OCI-LY7 (cell line): Measurements from ENCODE around the gene SERPINI1. TPM values are rescaled to one million over a fixed set of nuclear protein-coding genes. Genes with fewer than 3 reads are reported as not detected.
A peak's percentile ranks its signal among the peaks of the same experiment; 100 is the strongest.

ENCODE experiments used
- BruUV-seq: library from RNA; stranded (reverse); fragments of 400-500 nt; replicated peaks from 2 replicates; lab custom pipeline; 2021; lab: Mats Ljungman, UMichigan
- CTCF ChIA-PET: fragments of 300-600 bp; sonication (Branson Sonifier 250); formaldehyde crosslinking; loops from one replicate; lab custom pipeline; 2022; ENCODE audit warnings: antibody characterized with exemption; ENCODE audit not compliant: unreplicated experiment; lab: Charles Lee
- POLR2A ChIA-PET: fragments of 300-600 bp; sonication (Branson Sonifier 250); formaldehyde crosslinking; loops from one replicate; lab custom pipeline; 2022; ENCODE audit warnings: antibody characterized with exemption; lab: Charles Lee
- DNase-seq: peaks from one replicate; pipeline ENCODE4 v3.0.0-alpha.2; 2015; ENCODE audit warnings: low spot score
- H2AFZ ChIP-seq: fragments of 200-600 bp; sonication (generic), shearing (Covaris generic); 2 replicates; pipeline ENCODE4 v1.6.1; 2014; ENCODE audit warnings: mild to moderate bottlenecking, antibody characterized with exemption, low read length, moderate library complexity
- H3K27ac ChIP-seq: fragments of 200-600 bp; sonication (generic); 2 replicates; pipeline ENCODE4 v1.5.1; 2014; ENCODE audit warnings: mixed run types, low read depth, mild to moderate bottlenecking, moderate library complexity, low read length, inconsistent platforms; ENCODE audit not compliant: poor library complexity, severe bottlenecking
- H3K36me3 ChIP-seq: fragments of 200-600 bp; sonication (generic); 2 replicates; pipeline ENCODE4 v1.6.1; 2014; ENCODE audit warnings: mild to moderate bottlenecking, antibody characterized with exemption, low read length, moderate library complexity, mixed read lengths; ENCODE audit not compliant: insufficient read depth
- H3K4me1 ChIP-seq: fragments of 200-600 bp; sonication (generic); 2 replicates; pipeline ENCODE4 v1.5.1; 2014; ENCODE audit warnings: mild to moderate bottlenecking, low read length; ENCODE audit not compliant: insufficient read depth, poor library complexity, severe bottlenecking
- H3K4me2 ChIP-seq: fragments of 200-600 bp; sonication (generic); 2 replicates; pipeline ENCODE4 v1.6.1; 2014; ENCODE audit warnings: mild to moderate bottlenecking, low read length
- H3K4me3 ChIP-seq: fragments of 200-600 bp; sonication (generic); 2 replicates; pipeline ENCODE4 v1.5.1; 2014; ENCODE audit warnings: mild to moderate bottlenecking, low read depth, low read length; ENCODE audit not compliant: poor library complexity, severe bottlenecking
- H3K79me2 ChIP-seq: fragments of 200-600 bp; sonication (generic); 2 replicates; pipeline ENCODE4 v1.6.1; 2016; ENCODE audit warnings: low read depth, mild to moderate bottlenecking, low read length, moderate library complexity, mixed read lengths; ENCODE audit not compliant: insufficient read depth
- H3K9me2 ChIP-seq: fragments of 200-600 bp; sonication (generic); 2 replicates; pipeline ENCODE4 v1.6.1; 2016; ENCODE audit warnings: mild to moderate bottlenecking, low read length, mixed read lengths; ENCODE audit not compliant: insufficient read depth
- H3K9me3 ChIP-seq: fragments of 200-600 bp; sonication (generic); 2 replicates; pipeline ENCODE4 v1.6.1; 2014; ENCODE audit warnings: mild to moderate bottlenecking, mixed run types, low read length, mixed read lengths
- H4K20me1 ChIP-seq: fragments of 200-600 bp; sonication (generic); 2 replicates; pipeline ENCODE4 v1.6.1; 2014; ENCODE audit warnings: mild to moderate bottlenecking, antibody characterized with exemption, low read length, moderate library complexity, mixed read lengths; ENCODE audit not compliant: insufficient read depth
- EZH2phosphoT487 ChIP-seq: fragments of 200-600 bp; sonication (generic); IDR thresholded peaks from 2 replicates; pipeline ENCODE4 v1.6.1; 2018; ENCODE audit warnings: low read depth, borderline replicate concordance, mild to moderate bottlenecking, mixed run types, antibody characterized with exemption, low read length, moderate library complexity, mixed read lengths
- intact Hi-C: fragments of 100-400 bp; cut with micrococcal nuclease; formaldehyde crosslinking; loops from one replicate; pipeline ENCODE4 v1.10.0; 2022; ENCODE audit not compliant: unreplicated experiment
- total RNA-seq, 2 experiments: library from RNA; depleted of rRNA in 1 of 2; stranded (reverse); fragments of >200 nt in 1 of 2; shearing (Covaris generic) in 1 of 2; gene quantifications; 2 replicates each; pipeline ENCODE4 v1.2.3, GENCODE V29; 2014 to 2022
- TF ChIP-seq, protein P1 (sequence below): fragments of 200-600 bp; sonication (generic); conservative IDR thresholded peaks from 2 replicates; pipeline ENCODE4 v1.5.1; 2014; ENCODE audit warnings: mild to moderate bottlenecking, antibody characterized with exemption, low read length, moderate library complexity, mixed read lengths

SERPINI1 gene
- total RNA-seq, 2 experiments from 2014 or later = 9.0 to 12.9 TPM

DNA sequence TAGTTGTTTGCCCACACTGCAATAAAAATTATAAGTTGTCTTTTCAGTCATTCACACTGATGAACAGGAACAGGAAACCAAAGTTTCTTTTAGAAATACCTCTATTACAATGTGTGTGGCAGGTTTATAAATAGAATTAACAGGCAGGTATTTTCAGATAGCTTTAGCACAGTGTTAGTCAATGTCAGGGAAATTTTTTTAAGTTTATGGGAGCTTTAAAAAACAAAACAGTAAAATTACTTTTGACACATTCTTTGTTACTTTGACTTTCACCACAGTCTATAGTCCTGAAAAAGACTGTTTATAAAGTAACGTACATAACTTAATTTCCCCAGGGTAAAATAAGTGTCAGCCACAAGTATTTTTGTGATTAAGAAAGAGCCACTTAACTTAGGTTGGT is 38.1 kb downstream of the SERPINI1 start:
- ChIA-PET POLR2A (interaction anchor here (0.7 to 4.0 kb wide), 13 partner anchors 9 to 82 kb away, joined by 3 to 60 read pairs (median 3); partner anchors contain the start of genes PDCD10 and SERPINI1), CTCF (interaction anchor here (0.7 to 1.6 kb wide), 3 partner anchors 20 to 38 kb away, joined by 3 to 4 read pairs (median 4); no protein-coding TSS in a partner anchor)
- H3K4me3 ChIP-seq = peak overlapping the region; percentile 54
- peak; percentile 52 for DNase-seq
- no peaks in the 10 kb centered on the region for H3K9me2 ChIP-seq
- H3K4me2 ChIP-seq = peak overlapping the region; percentile 71
- no peaks in the 10 kb centered on the region for H3K79me2 ChIP-seq
- H4K20me1 ChIP-seq = no peaks in the 10 kb centered on the region
- H2AFZ ChIP-seq = peak overlapping the region; percentile 78
- peaks cover 59% of the 10 kb centered on the region for H3K4me1 ChIP-seq
- TF ChIP-seq, protein P1, sequence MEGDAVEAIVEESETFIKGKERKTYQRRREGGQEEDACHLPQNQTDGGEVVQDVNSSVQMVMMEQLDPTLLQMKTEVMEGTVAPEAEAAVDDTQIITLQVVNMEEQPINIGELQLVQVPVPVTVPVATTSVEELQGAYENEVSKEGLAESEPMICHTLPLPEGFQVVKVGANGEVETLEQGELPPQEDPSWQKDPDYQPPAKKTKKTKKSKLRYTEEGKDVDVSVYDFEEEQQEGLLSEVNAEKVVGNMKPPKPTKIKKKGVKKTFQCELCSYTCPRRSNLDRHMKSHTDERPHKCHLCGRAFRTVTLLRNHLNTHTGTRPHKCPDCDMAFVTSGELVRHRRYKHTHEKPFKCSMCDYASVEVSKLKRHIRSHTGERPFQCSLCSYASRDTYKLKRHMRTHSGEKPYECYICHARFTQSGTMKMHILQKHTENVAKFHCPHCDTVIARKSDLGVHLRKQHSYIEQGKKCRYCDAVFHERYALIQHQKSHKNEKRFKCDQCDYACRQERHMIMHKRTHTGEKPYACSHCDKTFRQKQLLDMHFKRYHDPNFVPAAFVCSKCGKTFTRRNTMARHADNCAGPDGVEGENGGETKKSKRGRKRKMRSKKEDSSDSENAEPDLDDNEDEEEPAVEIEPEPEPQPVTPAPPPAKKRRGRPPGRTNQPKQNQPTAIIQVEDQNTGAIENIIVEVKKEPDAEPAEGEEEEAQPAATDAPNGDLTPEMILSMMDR = no peak
- TF ChIP-seq EZH2phosphoT487 = no peak
- no TSS peak for BruUV-seq
- H3K9me3 ChIP-seq = peaks cover 36% of the 10 kb centered on the region
- H3K27ac ChIP-seq = peak overlapping the region; percentile 89
- peaks cover 28% of the 10 kb centered on the region for H3K36me3 ChIP-seq
- intact Hi-C loops = loop anchor here (1.0 to 2.0 kb wide), 2 partner anchors 21 to 38 kb away; partner anchors contain the start of gene SERPINI1

DNA sequence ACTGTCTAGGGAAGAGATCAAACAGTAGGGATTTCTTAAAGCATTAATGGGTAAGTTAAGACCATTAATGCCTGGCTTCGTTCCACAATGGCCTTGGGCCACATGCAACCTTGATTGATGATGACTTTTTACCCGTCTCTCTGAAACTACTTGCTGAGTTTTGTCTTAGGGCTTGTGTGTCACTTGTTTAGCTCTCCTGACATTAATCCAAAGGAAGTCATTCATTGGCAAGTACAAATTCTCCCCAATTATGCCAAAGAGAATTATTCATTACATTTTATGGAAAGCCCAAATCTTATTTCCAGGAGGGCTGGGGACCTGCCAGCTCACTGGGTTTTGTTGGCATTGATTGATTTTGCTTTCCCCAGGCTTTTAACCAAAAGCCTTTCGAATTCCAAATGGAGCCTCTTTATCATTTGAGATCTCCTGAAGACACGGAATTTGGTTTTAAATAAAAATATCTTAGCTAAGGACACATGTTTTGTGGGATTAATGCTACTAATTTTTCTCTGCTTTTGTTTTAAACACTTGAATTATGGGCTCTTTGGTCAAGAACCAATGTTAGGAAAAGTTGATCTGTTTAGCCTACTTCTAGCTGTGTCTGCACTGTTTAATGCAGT is 40.7 kb downstream of the SERPINI1 start:
- Histone ChIP-seq H3K4me3 (peak overlapping the region; percentile 35), H3K36me3 (peaks cover 34% of the 10 kb centered on the region), H2AFZ (peak overlapping the region; percentile 51; the same call in 1 of the 2 replicates), H3K9me2 (no peaks in the 10 kb centered on the region), H4K20me1 (no peaks in the 10 kb centered on the region), H3K79me2 (no peaks in the 10 kb centered on the region), H3K9me3 (peaks cover 34% of the 10 kb centered on the region), H3K4me1 (peaks cover 57% of the 10 kb centered on the region), H3K27ac (peak overlapping the region; percentile 69), H3K4me2 (peak overlapping the region; percentile 57)
- no TSS peak for BruUV-seq
- intact Hi-C loops = no loop called here
- DNase-seq = no peak
- TF ChIP-seq EZH2phosphoT487 = no peak
- TF ChIP-seq, protein P1 = no peak
- POLR2A ChIA-PET = interaction anchor here (0.6 to 1.8 kb wide), 10 partner anchors 9 to 113 kb away, joined by 3 to 7 read pairs (median 3); partner anchors contain the start of gene SERPINI1
- CTCF ChIA-PET = interaction anchor here (0.6 kb wide), 1 partner anchor 27 kb away, joined by 4 read pairs; no protein-coding TSS in a partner anchor

DNA sequence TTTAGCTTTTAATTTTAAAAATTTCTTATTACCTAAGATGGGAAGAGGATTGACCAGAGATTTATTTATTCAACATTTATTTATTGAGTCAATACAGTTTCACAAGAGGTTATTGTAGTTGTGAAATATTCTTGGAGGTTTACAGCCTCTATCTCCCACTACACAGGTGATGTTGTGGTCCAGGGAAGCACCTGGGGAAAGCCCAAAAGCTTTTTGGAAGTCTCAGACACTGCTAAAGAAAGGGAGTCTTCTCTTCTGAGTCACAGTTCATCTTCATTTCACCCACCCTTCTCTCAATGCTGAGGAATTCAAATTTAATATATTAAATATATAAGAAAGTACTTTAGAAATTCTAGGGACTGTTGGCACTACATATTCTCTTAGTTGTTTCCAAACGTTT is 41.8 kb downstream of the SERPINI1 start:
- no peak overlapping the region for H3K27ac ChIP-seq
- ChIA-PET CTCF (no interaction called here), POLR2A (interaction anchor here (0.9 to 1.8 kb wide), 3 partner anchors 16 to 53 kb away, joined by 3 to 5 read pairs (median 3); no protein-coding TSS in a partner anchor)
- no peak overlapping the region for H3K4me2 ChIP-seq
- peaks cover 34% of the 10 kb centered on the region for H3K36me3 ChIP-seq
- H3K9me2 ChIP-seq = no peaks in the 10 kb centered on the region
- TF ChIP-seq EZH2phosphoT487 = no peak
- TF ChIP-seq, protein P1 = no peak
- intact Hi-C loops = no loop called here
- BruUV-seq = no TSS peak
- H4K20me1 ChIP-seq = no peaks in the 10 kb centered on the region
- peaks cover 47% of the 10 kb centered on the region for H3K4me1 ChIP-seq
- H3K79me2 ChIP-seq = no peaks in the 10 kb centered on the region
- peaks cover 32% of the 10 kb centered on the region for H3K9me3 ChIP-seq
- no peak for DNase-seq
- H3K4me3 ChIP-seq = no peak overlapping the region
- no peak overlapping the region for H2AFZ ChIP-seq
